PC-9 (cell line): ENCODE measurements around the gene RAB3C.

Source experiments
- EZH2 ChIP-seq: fragments of 200-600 bp; sonication (generic); IDR thresholded peaks from 2 replicates; pipeline ENCODE4 v1.8.0; 2017; ENCODE audit warnings: antibody characterized with exemption, low read depth
- TF ChIP-seq, protein P1 (sequence below): fragments of 200-600 bp; sonication (generic); conservative IDR thresholded peaks from 2 replicates; pipeline ENCODE4 v1.6.1; 2017; ENCODE audit warnings: mixed run types, antibody characterized with exemption, mild to moderate bottlenecking, moderate library complexity

DNA sequence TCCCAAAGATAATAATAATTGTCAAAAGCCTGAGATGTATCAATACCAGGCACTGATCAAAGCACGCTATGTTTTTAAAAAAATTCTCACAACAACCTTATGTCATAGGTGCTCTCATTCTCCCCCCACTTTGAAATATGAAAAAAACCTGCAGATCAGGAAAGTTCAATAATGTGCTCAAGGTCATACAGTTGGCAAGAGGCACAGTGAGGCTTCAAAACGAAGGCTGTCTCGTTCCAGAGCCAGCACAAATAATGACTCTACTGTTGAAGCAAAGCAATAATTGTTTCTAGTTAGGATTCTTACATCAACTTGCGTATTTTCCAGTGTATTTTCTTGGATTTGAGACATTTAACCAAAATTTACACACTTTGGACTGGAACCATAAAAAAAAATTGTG is 88.3 kb downstream of the RAB3C start:
- TF ChIP-seq, protein P1, sequence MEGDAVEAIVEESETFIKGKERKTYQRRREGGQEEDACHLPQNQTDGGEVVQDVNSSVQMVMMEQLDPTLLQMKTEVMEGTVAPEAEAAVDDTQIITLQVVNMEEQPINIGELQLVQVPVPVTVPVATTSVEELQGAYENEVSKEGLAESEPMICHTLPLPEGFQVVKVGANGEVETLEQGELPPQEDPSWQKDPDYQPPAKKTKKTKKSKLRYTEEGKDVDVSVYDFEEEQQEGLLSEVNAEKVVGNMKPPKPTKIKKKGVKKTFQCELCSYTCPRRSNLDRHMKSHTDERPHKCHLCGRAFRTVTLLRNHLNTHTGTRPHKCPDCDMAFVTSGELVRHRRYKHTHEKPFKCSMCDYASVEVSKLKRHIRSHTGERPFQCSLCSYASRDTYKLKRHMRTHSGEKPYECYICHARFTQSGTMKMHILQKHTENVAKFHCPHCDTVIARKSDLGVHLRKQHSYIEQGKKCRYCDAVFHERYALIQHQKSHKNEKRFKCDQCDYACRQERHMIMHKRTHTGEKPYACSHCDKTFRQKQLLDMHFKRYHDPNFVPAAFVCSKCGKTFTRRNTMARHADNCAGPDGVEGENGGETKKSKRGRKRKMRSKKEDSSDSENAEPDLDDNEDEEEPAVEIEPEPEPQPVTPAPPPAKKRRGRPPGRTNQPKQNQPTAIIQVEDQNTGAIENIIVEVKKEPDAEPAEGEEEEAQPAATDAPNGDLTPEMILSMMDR: no peak
- TF ChIP-seq EZH2: no peak
